Measurements from ENCODE around the gene GTF3C1.

GRCh38 chr16:27463741-27464591, 85.7 kb downstream of the GTF3C1 start:
- TF ChIP-seq, protein P1, sequence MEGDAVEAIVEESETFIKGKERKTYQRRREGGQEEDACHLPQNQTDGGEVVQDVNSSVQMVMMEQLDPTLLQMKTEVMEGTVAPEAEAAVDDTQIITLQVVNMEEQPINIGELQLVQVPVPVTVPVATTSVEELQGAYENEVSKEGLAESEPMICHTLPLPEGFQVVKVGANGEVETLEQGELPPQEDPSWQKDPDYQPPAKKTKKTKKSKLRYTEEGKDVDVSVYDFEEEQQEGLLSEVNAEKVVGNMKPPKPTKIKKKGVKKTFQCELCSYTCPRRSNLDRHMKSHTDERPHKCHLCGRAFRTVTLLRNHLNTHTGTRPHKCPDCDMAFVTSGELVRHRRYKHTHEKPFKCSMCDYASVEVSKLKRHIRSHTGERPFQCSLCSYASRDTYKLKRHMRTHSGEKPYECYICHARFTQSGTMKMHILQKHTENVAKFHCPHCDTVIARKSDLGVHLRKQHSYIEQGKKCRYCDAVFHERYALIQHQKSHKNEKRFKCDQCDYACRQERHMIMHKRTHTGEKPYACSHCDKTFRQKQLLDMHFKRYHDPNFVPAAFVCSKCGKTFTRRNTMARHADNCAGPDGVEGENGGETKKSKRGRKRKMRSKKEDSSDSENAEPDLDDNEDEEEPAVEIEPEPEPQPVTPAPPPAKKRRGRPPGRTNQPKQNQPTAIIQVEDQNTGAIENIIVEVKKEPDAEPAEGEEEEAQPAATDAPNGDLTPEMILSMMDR (IDR thresholded peaks at IDR 0.05): no peak
- no peak for TF ChIP-seq POLR2A (IDR thresholded peaks at IDR 0.05)
